ENCODE data around the gene TRAPPC6A. TPM values are rescaled to one million over a fixed set of nuclear protein-coding genes. Genes with fewer than 3 reads are reported as not detected.

TRAPPC6A gene
- total RNA-seq, 1 donor, result 30.9 TPM

GRCh38 chr19:45202637-45203036 lies 24.6 kb upstream of the TRAPPC6A start:
- no peaks in the 10 kb centered on the region for H3K4me1 ChIP-seq (ENCODE audit: insufficient read depth, low read length)
- H3K27me3 ChIP-seq (ENCODE audit: insufficient read depth, low read length), result no peaks in the 10 kb centered on the region
- no peaks in the 10 kb centered on the region for H3K9me3 ChIP-seq (ENCODE audit: low read depth, low read length)
- no peak overlapping the region for H3K4me3 ChIP-seq (ENCODE audit: low read length)

- no peak overlapping the region for H3K4me3 ChIP-seq (ENCODE audit: low read length)
- H3K4me1 ChIP-seq (ENCODE audit: insufficient read depth, low read length), result no peaks in the 10 kb centered on the region
- H3K27me3 ChIP-seq (ENCODE audit: insufficient read depth, low read length), result no peaks in the 10 kb centered on the region
Observed at GRCh38 chr19:45200568-45200967, 22.5 kb upstream of the TRAPPC6A start.

GRCh38 chr19:45195764-45196163 lies 17.7 kb upstream of the TRAPPC6A start:
- no peaks in the 10 kb centered on the region for H3K9me3 ChIP-seq (ENCODE audit: low read depth, low read length)
- no peaks in the 10 kb centered on the region for H3K27me3 ChIP-seq (ENCODE audit: insufficient read depth, low read length)
- no peaks in the 10 kb centered on the region for H3K4me1 ChIP-seq (ENCODE audit: insufficient read depth, low read length)
- H3K4me3 ChIP-seq (ENCODE audit: low read length), result no peak overlapping the region

More at GRCh38 chr19:45200568-45200967, 22.5 kb upstream of the TRAPPC6A start:
- H3K9me3 ChIP-seq (ENCODE audit: low read depth, low read length), result no peaks in the 10 kb centered on the region

- Histone ChIP-seq H3K4me3 (ENCODE audit: low read length) (no peak overlapping the region), H3K9me3 (ENCODE audit: low read depth, low read length) (no peaks in the 10 kb centered on the region), H3K27me3 (ENCODE audit: insufficient read depth, low read length) (no peaks in the 10 kb centered on the region), H3K4me1 (ENCODE audit: insufficient read depth, low read length) (no peaks in the 10 kb centered on the region)
Observed at GRCh38 chr19:45191375-45191774, 13.3 kb upstream of the TRAPPC6A start.

- Histone ChIP-seq H3K27me3 (ENCODE audit: insufficient read depth, low read length) (no peaks in the 10 kb centered on the region), H3K9me3 (ENCODE audit: low read depth, low read length) (no peaks in the 10 kb centered on the region), H3K4me1 (ENCODE audit: insufficient read depth, low read length) (peaks cover 5% of the 10 kb centered on the region), H3K4me3 (ENCODE audit: low read length) (no peak overlapping the region)
Observed at GRCh38 chr19:45189971-45190370, 11.9 kb upstream of the TRAPPC6A start.

- Histone ChIP-seq H3K9me3 (ENCODE audit: low read depth, low read length) (no peaks in the 10 kb centered on the region), H3K27me3 (ENCODE audit: insufficient read depth, low read length) (no peaks in the 10 kb centered on the region), H3K4me1 (ENCODE audit: insufficient read depth, low read length) (peaks cover 22% of the 10 kb centered on the region)
Observed at GRCh38 chr19:45187421-45188100, 9.5 kb upstream of the TRAPPC6A start.

GRCh38 chr19:45186509-45187334 lies 8.7 kb upstream of the TRAPPC6A start:
- Histone ChIP-seq H3K9me3 (ENCODE audit: low read depth, low read length) (no peaks in the 10 kb centered on the region), H3K4me1 (ENCODE audit: insufficient read depth, low read length) (peaks cover 22% of the 10 kb centered on the region), H3K27me3 (ENCODE audit: insufficient read depth, low read length) (no peaks in the 10 kb centered on the region), H3K4me3 (ENCODE audit: low read length) (no peak overlapping the region)

More at GRCh38 chr19:45187421-45188100, 9.5 kb upstream of the TRAPPC6A start:
- H3K4me3 ChIP-seq (ENCODE audit: low read length), result no peak overlapping the region

- Histone ChIP-seq H3K9me3 (ENCODE audit: low read depth, low read length) (no peaks in the 10 kb centered on the region), H3K4me3 (ENCODE audit: low read length) (no peak overlapping the region), H3K27me3 (ENCODE audit: insufficient read depth, low read length) (no peaks in the 10 kb centered on the region), H3K4me1 (ENCODE audit: insufficient read depth, low read length) (peaks cover 48% of the 10 kb centered on the region)
Observed at GRCh38 chr19:45184115-45184514, 6.1 kb upstream of the TRAPPC6A start.

- Histone ChIP-seq H3K4me3 (ENCODE audit: low read length) (no peak overlapping the region), H3K9me3 (ENCODE audit: low read depth, low read length) (no peaks in the 10 kb centered on the region), H3K27me3 (ENCODE audit: insufficient read depth, low read length) (no peaks in the 10 kb centered on the region), H3K4me1 (ENCODE audit: insufficient read depth, low read length) (peaks cover 49% of the 10 kb centered on the region)
Observed at GRCh38 chr19:45182758-45183157, 4.7 kb upstream of the TRAPPC6A start.

GRCh38 chr19:45180936-45181335 lies 2.9 kb upstream of the TRAPPC6A start:
- peaks cover 65% of the 10 kb centered on the region for H3K4me1 ChIP-seq (ENCODE audit: insufficient read depth, low read length)
- no peaks in the 10 kb centered on the region for H3K27me3 ChIP-seq (ENCODE audit: insufficient read depth, low read length)
- H3K9me3 ChIP-seq (ENCODE audit: low read depth, low read length), result no peaks in the 10 kb centered on the region
- no peak overlapping the region for H3K4me3 ChIP-seq (ENCODE audit: low read length)

GRCh38 chr19:45179892-45180370 lies 1.9 kb upstream of the TRAPPC6A start:
- H3K4me1 ChIP-seq (ENCODE audit: insufficient read depth, low read length), result peaks cover 67% of the 10 kb centered on the region
- H3K27me3 ChIP-seq (ENCODE audit: insufficient read depth, low read length), result no peaks in the 10 kb centered on the region
- peak overlapping the region; percentile 71 for H3K4me3 ChIP-seq (ENCODE audit: low read length)
- no peaks in the 10 kb centered on the region for H3K9me3 ChIP-seq (ENCODE audit: low read depth, low read length)

GRCh38 chr19:45179072-45179891 lies 1.2 kb upstream of the TRAPPC6A start:
- H3K4me3 ChIP-seq (ENCODE audit: low read length), result peak overlapping the region; percentile 71
- H3K4me1 ChIP-seq (ENCODE audit: insufficient read depth, low read length), result peaks cover 60% of the 10 kb centered on the region
- no peaks in the 10 kb centered on the region for H3K27me3 ChIP-seq (ENCODE audit: insufficient read depth, low read length)
- H3K9me3 ChIP-seq (ENCODE audit: low read depth, low read length), result no peaks in the 10 kb centered on the region

- peaks cover 54% of the 10 kb centered on the region for H3K4me1 ChIP-seq (ENCODE audit: insufficient read depth, low read length)
- H3K9me3 ChIP-seq (ENCODE audit: low read depth, low read length), result no peaks in the 10 kb centered on the region
- H3K27me3 ChIP-seq (ENCODE audit: insufficient read depth, low read length), result no peaks in the 10 kb centered on the region
- H3K4me3 ChIP-seq (ENCODE audit: low read length), result peak within 1 kb of the TSS; percentile 75
Observed at GRCh38 chr19:45178262-45179071, 430 bp upstream of the TRAPPC6A start, which contains the start of gene BLOC1S3. Gene BLOC1S3, plus strand, starts transcription at chr19:45178784. Its CDS starts 513 bp downstream, at chr19:45179297.
